Stimulated activated CD8-positive, alpha-beta memory T cell treated with anti-CD3 and anti-CD28 coated beads, Interleukin-2, amount 100 ng/mL, for 48 hours (primary cell): ENCODE data around the gene ACSS3.
"Not testable (repeated sequence)": the region's sequence is repeated elsewhere in the genome, so short reads cannot be mapped to it uniquely, and the experiment has no call there.

Experiments
- DNase-seq, 2 donors: peaks; one replicate each; pipeline ENCODE4 v3.0.0-alpha.2; 2020; ENCODE audit warnings: low read depth in 2 of 2

The ACSS3 gene

GRCh38 chr12:81077686-81078441, at the start of gene ACSS3:
TSS of gene ACSS3 (plus strand) at chr12:81078079. CDS start at chr12:81078121, 42 bp downstream.
- DNase-seq: no peak

- no peak for DNase-seq
Measured at GRCh38 chr12:81034926-81035325, 43.0 kb upstream of the ACSS3 start.

GRCh38 chr12:81039231-81039630, 38.6 kb upstream of the ACSS3 start:
- DNase-seq: no peak

GRCh38 chr12:81043979-81044740, 33.7 kb upstream of the ACSS3 start:
- DNase-seq: no peak

GRCh38 chr12:81064971-81065370, 12.9 kb upstream of the ACSS3 start:
- not testable (repeated sequence) for DNase-seq

GRCh38 chr12:81070846-81071245, 7.0 kb upstream of the ACSS3 start:
- no peak for DNase-seq

GRCh38 chr12:81075539-81075938, 2.3 kb upstream of the ACSS3 start:
- no peak for DNase-seq

- no peak for DNase-seq
Measured at GRCh38 chr12:81077329-81077685, 572 bp upstream of the ACSS3 start.

GRCh38 chr12:81078469-81079196, 754 bp downstream of the ACSS3 start:
- DNase-seq: no peak

GRCh38 chr12:81079280-81080076, 1.6 kb downstream of the ACSS3 start:
- DNase-seq: no peak

GRCh38 chr12:81080431-81080983, 2.6 kb downstream of the ACSS3 start:
- no peak for DNase-seq

GRCh38 chr12:81081726-81082125, 3.8 kb downstream of the ACSS3 start:
- no peak for DNase-seq

- no peak for DNase-seq
Measured at GRCh38 chr12:81083018-81083417, 5.1 kb downstream of the ACSS3 start.

- DNase-seq: no peak
Measured at GRCh38 chr12:81083906-81084513, 6.1 kb downstream of the ACSS3 start.

GRCh38 chr12:81084811-81085350, 7.0 kb downstream of the ACSS3 start:
- DNase-seq: no peak

- no peak for DNase-seq
Measured at GRCh38 chr12:81085832-81086231, 8.0 kb downstream of the ACSS3 start.

GRCh38 chr12:81086342-81086741, 8.5 kb downstream of the ACSS3 start:
- no peak for DNase-seq

GRCh38 chr12:81088221-81088620, 10.3 kb downstream of the ACSS3 start:
- no peak for DNase-seq

- DNase-seq: no peak
Measured at GRCh38 chr12:81089412-81089811, 11.5 kb downstream of the ACSS3 start.

GRCh38 chr12:81092053-81092452, 14.2 kb downstream of the ACSS3 start:
- DNase-seq: no peak
